ENCODE measurements around the gene RDH14.

DNA sequence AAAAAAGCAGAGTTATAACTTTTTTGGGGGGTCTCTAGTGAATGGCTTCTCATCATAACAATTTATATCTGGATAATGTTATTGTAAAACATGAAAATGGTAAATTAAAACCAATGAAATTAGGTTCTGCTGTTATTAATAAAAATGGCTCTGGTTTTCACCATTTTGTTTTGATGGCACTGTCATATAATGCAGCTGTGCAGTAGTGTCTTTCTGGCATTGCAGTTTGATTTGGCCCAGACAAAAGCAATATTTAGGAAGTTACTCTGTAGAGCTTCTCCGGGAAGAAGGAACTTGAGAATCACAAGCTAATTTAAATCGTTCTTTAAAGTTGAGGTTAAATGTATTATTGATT is 44.1 kb upstream of the RDH14 start:
- no peak for TF ChIP-seq RAD21 (IDR thresholded peaks at IDR 0.05)
- TF ChIP-seq, protein P1, sequence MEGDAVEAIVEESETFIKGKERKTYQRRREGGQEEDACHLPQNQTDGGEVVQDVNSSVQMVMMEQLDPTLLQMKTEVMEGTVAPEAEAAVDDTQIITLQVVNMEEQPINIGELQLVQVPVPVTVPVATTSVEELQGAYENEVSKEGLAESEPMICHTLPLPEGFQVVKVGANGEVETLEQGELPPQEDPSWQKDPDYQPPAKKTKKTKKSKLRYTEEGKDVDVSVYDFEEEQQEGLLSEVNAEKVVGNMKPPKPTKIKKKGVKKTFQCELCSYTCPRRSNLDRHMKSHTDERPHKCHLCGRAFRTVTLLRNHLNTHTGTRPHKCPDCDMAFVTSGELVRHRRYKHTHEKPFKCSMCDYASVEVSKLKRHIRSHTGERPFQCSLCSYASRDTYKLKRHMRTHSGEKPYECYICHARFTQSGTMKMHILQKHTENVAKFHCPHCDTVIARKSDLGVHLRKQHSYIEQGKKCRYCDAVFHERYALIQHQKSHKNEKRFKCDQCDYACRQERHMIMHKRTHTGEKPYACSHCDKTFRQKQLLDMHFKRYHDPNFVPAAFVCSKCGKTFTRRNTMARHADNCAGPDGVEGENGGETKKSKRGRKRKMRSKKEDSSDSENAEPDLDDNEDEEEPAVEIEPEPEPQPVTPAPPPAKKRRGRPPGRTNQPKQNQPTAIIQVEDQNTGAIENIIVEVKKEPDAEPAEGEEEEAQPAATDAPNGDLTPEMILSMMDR (IDR thresholded peaks at IDR 0.05; ENCODE audit: low read depth, low read length, missing input control), result no peak
- TF ChIP-seq, protein P2, sequence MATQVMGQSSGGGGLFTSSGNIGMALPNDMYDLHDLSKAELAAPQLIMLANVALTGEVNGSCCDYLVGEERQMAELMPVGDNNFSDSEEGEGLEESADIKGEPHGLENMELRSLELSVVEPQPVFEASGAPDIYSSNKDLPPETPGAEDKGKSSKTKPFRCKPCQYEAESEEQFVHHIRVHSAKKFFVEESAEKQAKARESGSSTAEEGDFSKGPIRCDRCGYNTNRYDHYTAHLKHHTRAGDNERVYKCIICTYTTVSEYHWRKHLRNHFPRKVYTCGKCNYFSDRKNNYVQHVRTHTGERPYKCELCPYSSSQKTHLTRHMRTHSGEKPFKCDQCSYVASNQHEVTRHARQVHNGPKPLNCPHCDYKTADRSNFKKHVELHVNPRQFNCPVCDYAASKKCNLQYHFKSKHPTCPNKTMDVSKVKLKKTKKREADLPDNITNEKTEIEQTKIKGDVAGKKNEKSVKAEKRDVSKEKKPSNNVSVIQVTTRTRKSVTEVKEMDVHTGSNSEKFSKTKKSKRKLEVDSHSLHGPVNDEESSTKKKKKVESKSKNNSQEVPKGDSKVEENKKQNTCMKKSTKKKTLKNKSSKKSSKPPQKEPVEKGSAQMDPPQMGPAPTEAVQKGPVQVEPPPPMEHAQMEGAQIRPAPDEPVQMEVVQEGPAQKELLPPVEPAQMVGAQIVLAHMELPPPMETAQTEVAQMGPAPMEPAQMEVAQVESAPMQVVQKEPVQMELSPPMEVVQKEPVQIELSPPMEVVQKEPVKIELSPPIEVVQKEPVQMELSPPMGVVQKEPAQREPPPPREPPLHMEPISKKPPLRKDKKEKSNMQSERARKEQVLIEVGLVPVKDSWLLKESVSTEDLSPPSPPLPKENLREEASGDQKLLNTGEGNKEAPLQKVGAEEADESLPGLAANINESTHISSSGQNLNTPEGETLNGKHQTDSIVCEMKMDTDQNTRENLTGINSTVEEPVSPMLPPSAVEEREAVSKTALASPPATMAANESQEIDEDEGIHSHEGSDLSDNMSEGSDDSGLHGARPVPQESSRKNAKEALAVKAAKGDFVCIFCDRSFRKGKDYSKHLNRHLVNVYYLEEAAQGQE (IDR thresholded peaks at IDR 0.05), result no peak
- TF ChIP-seq, protein P3, sequence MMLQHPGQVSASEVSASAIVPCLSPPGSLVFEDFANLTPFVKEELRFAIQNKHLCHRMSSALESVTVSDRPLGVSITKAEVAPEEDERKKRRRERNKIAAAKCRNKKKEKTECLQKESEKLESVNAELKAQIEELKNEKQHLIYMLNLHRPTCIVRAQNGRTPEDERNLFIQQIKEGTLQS (IDR thresholded peaks at IDR 0.05), result no peak
- no peak for TF ChIP-seq RXRA (IDR thresholded peaks at IDR 0.05)
- TF ChIP-seq, protein P4, sequence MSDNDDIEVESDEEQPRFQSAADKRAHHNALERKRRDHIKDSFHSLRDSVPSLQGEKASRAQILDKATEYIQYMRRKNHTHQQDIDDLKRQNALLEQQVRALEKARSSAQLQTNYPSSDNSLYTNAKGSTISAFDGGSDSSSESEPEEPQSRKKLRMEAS (IDR thresholded peaks at IDR 0.05), result no peak
- no peak for TF ChIP-seq JUND (IDR thresholded peaks at IDR 0.05)
- TF ChIP-seq GABPA (IDR thresholded peaks at IDR 0.05 in 1 of 2, conservative IDR thresholded peaks at IDR 0.05 in 1 of 2), result no peak
- no peak for TF ChIP-seq FOXA1 (IDR thresholded peaks at IDR 0.05)
- no peak for TF ChIP-seq YY1 (IDR thresholded peaks at IDR 0.05)
- no peak for TF ChIP-seq HNF4G (IDR thresholded peaks at IDR 0.05)
- TF ChIP-seq EGR1 (IDR thresholded peaks at IDR 0.05; ENCODE audit: low read depth in 2 of 2), result no peak
- TF ChIP-seq SP1 (IDR thresholded peaks at IDR 0.05), result no peak
- TF ChIP-seq TAF1 (conservative IDR thresholded peaks at IDR 0.05), result no peak
